A673 (cell line): ENCODE measurements around the gene KIAA0753.

Experiments
- EZH2 ChIP-seq: fragments of 200-600 bp; sonication (generic); IDR thresholded peaks from 2 replicates; pipeline ENCODE4 v1.6.1; 2017; ENCODE audit warnings: borderline replicate concordance, low read depth, mild to moderate bottlenecking, mixed read lengths, antibody characterized with exemption, low read length; ENCODE audit not compliant: poor library complexity, severe bottlenecking
- TF ChIP-seq, protein P1 (sequence below): fragments of 300-800, 200-600 bp; sonication (generic); conservative IDR thresholded peaks from 2 replicates; pipeline ENCODE4 v1.5.1; 2017; ENCODE audit warnings: low read depth, mild to moderate bottlenecking, antibody characterized with exemption, low read length, moderate library complexity, mixed read lengths

GRCh38 chr17:6671431-6671830 lies 30.9 kb upstream of the KIAA0753 start:
- TF ChIP-seq, protein P1, sequence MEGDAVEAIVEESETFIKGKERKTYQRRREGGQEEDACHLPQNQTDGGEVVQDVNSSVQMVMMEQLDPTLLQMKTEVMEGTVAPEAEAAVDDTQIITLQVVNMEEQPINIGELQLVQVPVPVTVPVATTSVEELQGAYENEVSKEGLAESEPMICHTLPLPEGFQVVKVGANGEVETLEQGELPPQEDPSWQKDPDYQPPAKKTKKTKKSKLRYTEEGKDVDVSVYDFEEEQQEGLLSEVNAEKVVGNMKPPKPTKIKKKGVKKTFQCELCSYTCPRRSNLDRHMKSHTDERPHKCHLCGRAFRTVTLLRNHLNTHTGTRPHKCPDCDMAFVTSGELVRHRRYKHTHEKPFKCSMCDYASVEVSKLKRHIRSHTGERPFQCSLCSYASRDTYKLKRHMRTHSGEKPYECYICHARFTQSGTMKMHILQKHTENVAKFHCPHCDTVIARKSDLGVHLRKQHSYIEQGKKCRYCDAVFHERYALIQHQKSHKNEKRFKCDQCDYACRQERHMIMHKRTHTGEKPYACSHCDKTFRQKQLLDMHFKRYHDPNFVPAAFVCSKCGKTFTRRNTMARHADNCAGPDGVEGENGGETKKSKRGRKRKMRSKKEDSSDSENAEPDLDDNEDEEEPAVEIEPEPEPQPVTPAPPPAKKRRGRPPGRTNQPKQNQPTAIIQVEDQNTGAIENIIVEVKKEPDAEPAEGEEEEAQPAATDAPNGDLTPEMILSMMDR, result no peak
- TF ChIP-seq EZH2, result no peak
